Hepatocyte (in vitro differentiated cells): ENCODE measurements around the gene RAB11FIP5. TPM values are rescaled to one million over a fixed set of nuclear protein-coding genes. Genes with fewer than 3 reads are reported as not detected.

Experiments used
- DNase-seq: peaks from one replicate; pipeline ENCODE4 v3.0.0-alpha.2; 2016; ENCODE audit warnings: low spot score
- H2AFZ ChIP-seq: fragments of 200-600 bp; sonication (generic); 2 replicates; pipeline ENCODE4 v1.6.0; 2016; ENCODE audit warnings: antibody characterized with exemption, mild to moderate bottlenecking
- H3K27ac ChIP-seq: fragments of 200-600 bp; sonication (generic); 2 replicates; pipeline ENCODE4 v1.5.1; 2016; ENCODE audit warnings: mild to moderate bottlenecking
- H3K27me3 ChIP-seq: fragments of 200-600 bp; sonication (generic); 2 replicates; pipeline ENCODE4 v1.6.1; 2016
- H3K36me3 ChIP-seq: fragments of 200-600 bp; sonication (generic); replicated peaks from 2 replicates; pipeline ENCODE4 v1.5.1; 2016; ENCODE audit warnings: low read depth; ENCODE audit not compliant: insufficient read depth
- H3K4me1 ChIP-seq: fragments of 200-600 bp; sonication (generic); 2 replicates; pipeline ENCODE4 v1.5.1; 2016; ENCODE audit warnings: mild to moderate bottlenecking, moderate library complexity; ENCODE audit not compliant: insufficient read depth
- H3K4me2 ChIP-seq: fragments of 200-600 bp; sonication (generic); 2 replicates; pipeline ENCODE4 v1.6.0; 2016
- H3K4me3 ChIP-seq: fragments of 200-600 bp; sonication (generic); 2 replicates; pipeline ENCODE4 v1.5.1; 2016; ENCODE audit warnings: mild to moderate bottlenecking
- H3K79me2 ChIP-seq: fragments of 200-600 bp; sonication (generic); 2 replicates; pipeline ENCODE4 v1.6.0; 2017; ENCODE audit warnings: mild to moderate bottlenecking
- H3K9me2 ChIP-seq: fragments of 200-600 bp; sonication (generic); replicated peaks from 2 replicates; pipeline ENCODE4 v1.6.0; 2017; ENCODE audit warnings: mild to moderate bottlenecking; ENCODE audit not compliant: insufficient read depth
- H3K9me3 ChIP-seq: fragments of 200-600 bp; sonication (generic); 2 replicates; pipeline ENCODE4 v1.5.1; 2016; ENCODE audit warnings: low read depth, mild to moderate bottlenecking
- H4K20me1 ChIP-seq: fragments of 200-600 bp; sonication (generic); 2 replicates; pipeline ENCODE4 v1.6.0; 2016; ENCODE audit warnings: mild to moderate bottlenecking; ENCODE audit not compliant: insufficient read depth, poor library complexity, severe bottlenecking
- CTCF ChIP-seq: fragments of 200-600 bp; sonication (generic); IDR thresholded peaks from 2 replicates; pipeline ENCODE4 v1.5.1; 2016; ENCODE audit warnings: antibody characterized with exemption, mild to moderate bottlenecking; ENCODE audit not compliant: poor library complexity
- EZH2 ChIP-seq: fragments of 200-600 bp; sonication (generic); IDR thresholded peaks from 2 replicates; pipeline ENCODE4 v1.6.1; 2016; ENCODE audit warnings: antibody characterized with exemption, mild to moderate bottlenecking, borderline replicate concordance
- EZH2phosphoT487 ChIP-seq: fragments of 200-600 bp; sonication (generic); IDR thresholded peaks from one replicate; pipeline ENCODE4 v1.6.1; 2018; ENCODE audit warnings: antibody characterized with exemption, mild to moderate bottlenecking, low read depth, moderate library complexity; ENCODE audit not compliant: unreplicated experiment, severe bottlenecking
- WGBS: methylation state at CpG from one replicate; pipeline ENCODE4 v1.1.6; 2016; ENCODE audit warnings: low lambda C conversion rate; ENCODE audit errors: missing lambda C conversion rate; 5-methylcytosine and 5-hydroxymethylcytosine counted together
- polyA plus RNA-seq: library from polyadenylated mRNA; unstranded; fragments of >200 nt; fragmentation: Nextera tagmentation; extraction: Ambion mirVana; gene quantifications from 2 replicates; pipeline ENCODE4 v1.2.1, GENCODE V29; 2016
- total RNA-seq: library from RNA; depleted of rRNA; stranded (reverse); fragments of >200 nt; gene quantifications from 2 replicates; pipeline ENCODE4 v1.2.3, GENCODE V29; 2014

RAB11FIP5 gene
- total and polyA plus RNA-seq, 2 experiments from 2014 or later = 33.5 to 33.7 TPM

- Histone ChIP-seq H3K9me2 (no peaks in the 10 kb centered on the region), H3K4me1 (no peaks in the 10 kb centered on the region), H3K4me3 (no peak overlapping the region), H4K20me1 (no peaks in the 10 kb centered on the region), H3K4me2 (no peak overlapping the region), H3K27me3 (peaks cover 4% of the 10 kb centered on the region), H3K9me3 (no peaks in the 10 kb centered on the region), H3K79me2 (no peaks in the 10 kb centered on the region), H3K27ac (no peak overlapping the region), H2AFZ (no peak overlapping the region), H3K36me3 (no peaks in the 10 kb centered on the region)
- DNase-seq = no peak
- TF ChIP-seq EZH2phosphoT487 (no peak), EZH2 (no peak), CTCF (no peak)
- WGBS = 88% methylated on average over 2 of the region's 2 CpGs
These were observed 30.2 kb upstream of the RAB11FIP5 start for GRCh38 chr2:73142937-73143336.

GRCh38 chr2:73141896-73142295, 29.1 kb upstream of the RAB11FIP5 start:
- no peaks in the 10 kb centered on the region for H3K4me1 ChIP-seq
- WGBS = 82% methylated on average over 2 of the region's 2 CpGs
- H4K20me1 ChIP-seq = no peaks in the 10 kb centered on the region
- no peak overlapping the region for H3K27ac ChIP-seq
- no peak overlapping the region for H3K4me2 ChIP-seq
- peaks cover 4% of the 10 kb centered on the region for H3K27me3 ChIP-seq
- no peaks in the 10 kb centered on the region for H3K79me2 ChIP-seq
- no peaks in the 10 kb centered on the region for H3K36me3 ChIP-seq
- H3K9me2 ChIP-seq = no peaks in the 10 kb centered on the region
- DNase-seq = no peak
- H3K9me3 ChIP-seq = no peaks in the 10 kb centered on the region
- H2AFZ ChIP-seq = no peak overlapping the region
- no peak overlapping the region for H3K4me3 ChIP-seq
- TF ChIP-seq EZH2 = no peak
- no peak for TF ChIP-seq CTCF
- TF ChIP-seq EZH2phosphoT487 = no peak

DNA sequence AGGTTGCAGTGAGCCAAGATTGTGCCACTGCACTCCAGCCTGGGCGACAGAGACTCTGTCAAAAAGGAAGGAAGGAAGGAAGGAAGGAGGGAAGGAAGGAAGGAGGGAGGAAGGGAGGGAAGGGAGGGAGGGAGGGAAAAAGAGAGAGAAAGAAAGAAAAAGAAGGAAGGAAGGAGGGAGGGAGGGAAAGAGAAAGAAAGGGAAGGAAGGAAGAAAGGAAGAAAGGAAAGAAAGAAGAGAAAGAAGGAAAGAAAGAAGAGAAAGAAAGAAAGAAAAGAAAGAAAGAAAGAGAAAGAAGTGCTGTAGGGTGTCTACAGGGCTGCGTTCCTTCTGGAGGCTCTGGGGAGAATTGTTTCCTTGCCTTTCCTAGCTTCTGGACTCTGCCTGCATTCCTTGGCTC, 22.5 kb upstream of the RAB11FIP5 start:
- 83% methylated on average over 2 of the region's 2 CpGs for WGBS
- no peaks in the 10 kb centered on the region for H3K9me2 ChIP-seq
- no peak overlapping the region for H3K4me3 ChIP-seq
- H3K27ac ChIP-seq = no peak overlapping the region
- no peak overlapping the region for H2AFZ ChIP-seq
- no peaks in the 10 kb centered on the region for H3K9me3 ChIP-seq
- no peaks in the 10 kb centered on the region for H4K20me1 ChIP-seq
- no peak overlapping the region for H3K4me2 ChIP-seq
- H3K36me3 ChIP-seq = no peaks in the 10 kb centered on the region
- no peaks in the 10 kb centered on the region for H3K79me2 ChIP-seq
- TF ChIP-seq EZH2phosphoT487 (no peak), EZH2 (no peak), CTCF (no peak)
- no peak for DNase-seq
- no peaks in the 10 kb centered on the region for H3K4me1 ChIP-seq
- H3K27me3 ChIP-seq = no peaks in the 10 kb centered on the region

DNA sequence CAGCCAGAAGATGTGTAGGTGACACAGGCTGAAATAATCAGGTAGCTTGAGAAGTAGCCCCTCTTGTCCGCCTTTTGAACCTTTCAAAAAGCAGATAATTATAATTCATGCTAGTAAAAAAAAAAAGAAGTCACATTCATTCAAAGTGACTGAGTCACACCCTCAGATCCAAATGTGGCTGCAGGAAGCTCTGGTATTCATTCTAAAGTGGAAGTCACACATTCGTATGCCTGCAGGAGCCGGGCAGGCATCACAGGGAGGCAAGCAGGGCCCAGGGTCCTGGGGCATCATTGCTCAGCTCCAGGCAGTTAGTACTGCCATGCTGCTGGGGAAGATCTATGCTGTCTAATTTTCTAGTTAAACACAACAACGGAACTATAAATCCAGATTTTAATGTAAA, 21.7 kb upstream of the RAB11FIP5 start:
- H3K4me1 ChIP-seq = no peaks in the 10 kb centered on the region
- no peaks in the 10 kb centered on the region for H4K20me1 ChIP-seq
- H3K4me3 ChIP-seq = no peak overlapping the region
- no peak overlapping the region for H2AFZ ChIP-seq
- H3K27me3 ChIP-seq = no peaks in the 10 kb centered on the region
- H3K36me3 ChIP-seq = no peaks in the 10 kb centered on the region
- WGBS = 81% methylated on average over 4 of the region's 4 CpGs
- no peak overlapping the region for H3K4me2 ChIP-seq
- H3K27ac ChIP-seq = no peak overlapping the region
- no peaks in the 10 kb centered on the region for H3K9me3 ChIP-seq
- no peaks in the 10 kb centered on the region for H3K9me2 ChIP-seq
- no peaks in the 10 kb centered on the region for H3K79me2 ChIP-seq
- no peak for DNase-seq
- no peak for TF ChIP-seq EZH2
- TF ChIP-seq EZH2phosphoT487 = no peak
- TF ChIP-seq CTCF = no peak
